IPS-NIHi7 (cell line): ENCODE measurements around the gene PMEPA1.

Experiments used
- DNase-seq: peaks from one replicate; pipeline ENCODE4 v3.0.0; 2012; ENCODE audit warnings: mixed read lengths; ENCODE audit errors: extremely low spot score

Gene PMEPA1

DNA sequence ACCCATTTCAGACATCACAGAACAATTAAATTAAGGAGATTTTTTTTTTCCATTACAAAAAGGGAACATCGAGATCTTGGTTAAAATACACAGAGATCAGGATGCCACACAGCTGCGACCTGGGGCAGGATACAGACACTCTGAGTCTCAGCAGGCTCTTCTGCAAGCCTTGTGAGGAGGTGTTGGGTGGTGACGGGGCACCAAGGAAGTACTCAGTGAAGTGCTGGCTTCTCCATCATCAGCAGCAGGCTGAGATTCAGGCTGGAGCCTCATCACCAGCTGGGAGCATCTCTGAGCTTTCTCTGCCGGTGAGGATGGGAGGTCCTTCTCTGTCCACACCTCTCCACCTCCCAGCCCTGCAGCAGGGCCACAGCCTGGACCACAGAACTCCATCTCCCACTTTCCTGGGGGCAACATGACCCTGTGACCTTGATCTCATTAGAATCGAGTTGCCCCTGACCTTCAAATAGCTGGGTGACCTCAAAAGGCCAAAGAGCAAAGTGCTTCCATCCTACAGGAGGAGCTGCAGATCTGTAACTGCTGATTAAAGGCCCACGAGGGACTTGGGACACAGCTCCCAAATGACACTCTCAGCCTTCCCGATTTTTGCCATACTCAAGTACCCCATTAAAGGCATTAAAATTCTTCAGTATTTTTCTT, 16.0 kb downstream of the PMEPA1 start:
- DNase-seq, result no peak

DNA sequence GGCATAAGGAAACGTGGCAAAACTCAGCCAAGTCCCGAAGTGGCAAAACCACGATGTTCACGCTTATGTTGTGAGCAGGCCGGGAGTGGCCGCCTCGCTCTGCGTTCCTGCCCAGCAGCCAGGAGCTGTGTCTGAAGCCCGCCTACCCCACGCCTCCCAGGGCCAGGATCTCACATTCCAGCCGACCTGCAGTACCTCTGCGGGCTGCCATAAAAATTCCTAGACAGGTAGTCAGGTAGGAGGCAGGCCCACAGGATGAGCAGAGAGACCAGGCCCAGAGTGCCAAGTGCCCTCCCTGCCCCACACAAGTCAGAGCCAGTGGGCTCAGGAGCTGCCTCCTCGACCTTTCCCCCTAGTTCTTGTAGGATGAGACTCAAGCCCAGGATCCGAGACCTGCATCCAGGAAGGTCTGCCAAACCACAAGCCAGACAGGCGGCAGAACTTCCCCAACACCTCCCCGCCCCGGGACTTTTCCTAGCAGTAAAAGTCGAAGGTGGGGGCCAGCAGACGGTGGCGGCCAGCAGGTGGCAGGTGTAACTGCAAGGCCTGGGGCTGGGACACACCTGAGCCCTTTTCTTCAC, 16.7 kb downstream of the PMEPA1 start:
- peak; percentile 43 for DNase-seq

GRCh38 chr20:57692393-57692792, 17.4 kb downstream of the PMEPA1 start:
- no peak for DNase-seq

- DNase-seq, result no peak
Measured at GRCh38 chr20:57691699-57692098, 18.1 kb downstream of the PMEPA1 start.

DNA sequence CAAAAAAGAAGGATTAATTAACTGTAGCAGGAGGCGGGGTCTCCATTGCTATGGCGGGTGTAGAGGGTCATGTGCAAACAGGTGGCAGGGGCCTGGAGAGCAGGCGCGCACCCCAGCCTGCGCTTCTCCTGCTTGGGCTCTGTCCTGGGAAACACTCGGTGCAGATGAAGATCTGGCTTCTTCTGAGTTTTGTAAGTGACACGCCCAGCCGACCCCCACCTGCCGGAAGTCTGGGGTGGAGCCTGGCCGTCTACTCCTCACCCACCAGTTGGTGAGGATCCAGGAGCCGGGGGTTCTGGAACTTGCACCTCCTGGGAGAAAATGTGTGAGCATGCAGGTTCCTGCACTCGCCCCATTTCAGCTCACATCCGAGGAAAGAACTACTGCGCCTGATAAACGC, 19.3 kb downstream of the PMEPA1 start:
- no peak for DNase-seq

DNA sequence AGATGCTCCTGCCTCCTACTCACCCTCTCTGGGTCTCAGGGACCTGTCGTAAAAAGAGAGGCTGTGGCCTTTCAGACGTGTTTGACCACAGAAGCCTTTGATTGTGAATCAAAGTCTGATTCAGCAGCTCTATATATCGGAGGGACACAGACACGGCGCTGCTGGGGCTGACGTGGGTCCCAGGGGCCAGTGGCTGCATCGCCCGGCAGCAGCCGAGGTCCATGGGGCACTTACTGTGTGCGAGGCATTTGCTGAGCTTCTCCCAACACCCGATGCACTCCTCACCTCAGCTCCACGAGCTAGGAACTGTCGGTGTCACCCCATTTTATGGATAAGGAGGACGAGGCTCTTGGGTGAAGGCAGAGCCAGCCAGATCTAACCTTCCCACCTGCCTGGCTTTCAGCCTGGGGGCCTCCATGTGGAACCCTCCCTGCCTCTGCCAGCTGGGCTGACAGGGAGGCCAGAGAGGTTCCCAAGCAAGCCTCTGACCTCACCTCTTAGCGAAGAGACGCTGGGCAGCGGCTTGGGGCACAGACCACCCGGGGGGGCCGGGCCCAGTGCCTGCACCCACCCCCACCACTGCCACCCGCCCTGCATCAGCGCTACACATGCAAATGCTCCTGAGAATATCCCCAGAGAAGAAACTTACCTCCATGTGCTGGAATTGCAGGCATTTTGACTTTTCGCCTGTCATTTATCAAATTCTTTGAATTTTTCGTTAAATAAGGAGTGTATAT, 19.9 kb downstream of the PMEPA1 start:
- DNase-seq, result no peak

GRCh38 chr20:57688864-57689263, 21.0 kb downstream of the PMEPA1 start:
- no peak for DNase-seq

- no peak for DNase-seq
Measured at GRCh38 chr20:57688295-57688694, 21.5 kb downstream of the PMEPA1 start.

- DNase-seq, result no peak
Measured at GRCh38 chr20:57686931-57687652, 22.7 kb downstream of the PMEPA1 start.

- DNase-seq, result no peak
Measured at GRCh38 chr20:57685146-57685758, 24.6 kb downstream of the PMEPA1 start.

DNA sequence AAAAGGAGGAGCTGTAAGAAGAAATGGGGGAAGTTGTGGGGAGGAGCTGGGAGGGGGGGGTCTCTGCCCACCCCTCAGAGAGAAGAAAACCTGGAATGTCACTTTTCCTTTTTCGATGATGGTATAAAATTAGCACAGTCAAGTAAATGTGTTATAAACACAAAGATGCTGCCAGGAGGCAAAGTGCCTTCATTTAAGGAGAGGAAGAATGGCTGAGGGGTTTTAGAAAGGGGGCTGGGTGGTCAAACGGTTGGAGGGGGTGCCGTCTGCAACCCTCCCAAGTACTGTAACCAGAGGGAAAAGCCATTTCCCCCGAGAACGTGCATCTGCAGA, 25.0 kb downstream of the PMEPA1 start:
- DNase-seq, result no peak

GRCh38 chr20:57683881-57684807, 25.7 kb downstream of the PMEPA1 start:
- no peak for DNase-seq

DNA sequence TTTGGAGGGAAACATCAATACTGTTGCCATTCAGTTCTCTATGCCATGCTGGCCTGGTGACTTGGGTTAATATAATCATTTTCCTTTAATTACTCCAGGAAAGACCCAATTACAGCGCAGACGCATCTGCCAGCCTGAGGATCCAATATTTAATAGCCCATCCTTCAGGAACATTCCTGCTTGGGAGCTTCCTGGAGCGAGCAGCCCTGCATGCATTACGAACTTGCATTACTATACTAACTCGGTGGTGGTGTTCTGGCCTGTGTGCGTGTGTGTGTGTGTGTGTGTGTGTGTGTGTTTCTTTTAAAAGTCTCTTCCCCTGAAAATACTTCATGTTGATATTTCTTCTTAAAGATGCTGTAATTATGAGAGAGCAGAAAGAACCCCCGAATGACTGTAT, 26.5 kb downstream of the PMEPA1 start:
- DNase-seq, result no peak

DNA sequence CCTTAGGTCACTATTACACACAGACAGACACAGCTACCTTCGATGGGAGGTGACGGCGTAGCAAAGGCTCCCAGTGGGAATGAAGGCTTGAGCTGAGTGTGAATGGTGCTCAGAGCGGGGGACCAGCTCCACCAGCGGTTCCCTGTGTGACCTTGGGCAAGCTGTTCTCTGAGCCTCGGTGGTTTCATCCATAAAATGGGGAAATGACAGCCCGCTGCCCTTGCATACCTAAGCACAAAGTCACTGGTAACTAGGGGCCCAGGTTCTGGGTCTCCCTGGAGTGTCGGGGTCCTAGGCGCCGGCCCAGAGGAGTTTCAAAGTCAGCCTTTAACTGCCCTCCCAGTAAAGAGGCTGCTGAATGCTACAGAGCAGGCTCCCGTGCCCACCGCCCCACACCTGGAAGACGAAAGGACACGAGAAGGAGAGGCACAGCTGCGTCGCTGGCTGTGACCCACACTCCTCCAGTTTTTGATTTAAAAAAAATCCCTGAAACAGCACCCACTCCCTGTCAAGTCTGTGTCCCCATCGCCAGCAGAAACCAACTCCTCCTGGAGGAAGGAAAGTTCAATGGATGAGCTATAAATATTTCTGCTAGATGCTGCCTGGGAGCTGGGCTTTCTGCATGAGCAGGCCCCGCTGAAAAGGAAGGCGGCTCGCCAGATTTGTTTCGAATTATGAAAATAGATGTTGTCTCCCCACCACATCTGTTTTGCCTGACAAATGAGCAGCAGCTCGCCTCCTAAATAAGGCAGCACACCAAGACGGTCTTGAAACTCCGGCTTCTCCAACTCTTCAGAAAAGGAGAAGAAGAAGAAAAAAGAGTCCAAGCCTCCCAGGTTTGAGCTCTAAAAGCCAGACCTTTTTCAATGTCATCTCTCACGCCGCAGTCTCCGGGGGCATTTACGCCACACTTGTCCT, 27.4 kb downstream of the PMEPA1 start:
- no peak for DNase-seq

DNA sequence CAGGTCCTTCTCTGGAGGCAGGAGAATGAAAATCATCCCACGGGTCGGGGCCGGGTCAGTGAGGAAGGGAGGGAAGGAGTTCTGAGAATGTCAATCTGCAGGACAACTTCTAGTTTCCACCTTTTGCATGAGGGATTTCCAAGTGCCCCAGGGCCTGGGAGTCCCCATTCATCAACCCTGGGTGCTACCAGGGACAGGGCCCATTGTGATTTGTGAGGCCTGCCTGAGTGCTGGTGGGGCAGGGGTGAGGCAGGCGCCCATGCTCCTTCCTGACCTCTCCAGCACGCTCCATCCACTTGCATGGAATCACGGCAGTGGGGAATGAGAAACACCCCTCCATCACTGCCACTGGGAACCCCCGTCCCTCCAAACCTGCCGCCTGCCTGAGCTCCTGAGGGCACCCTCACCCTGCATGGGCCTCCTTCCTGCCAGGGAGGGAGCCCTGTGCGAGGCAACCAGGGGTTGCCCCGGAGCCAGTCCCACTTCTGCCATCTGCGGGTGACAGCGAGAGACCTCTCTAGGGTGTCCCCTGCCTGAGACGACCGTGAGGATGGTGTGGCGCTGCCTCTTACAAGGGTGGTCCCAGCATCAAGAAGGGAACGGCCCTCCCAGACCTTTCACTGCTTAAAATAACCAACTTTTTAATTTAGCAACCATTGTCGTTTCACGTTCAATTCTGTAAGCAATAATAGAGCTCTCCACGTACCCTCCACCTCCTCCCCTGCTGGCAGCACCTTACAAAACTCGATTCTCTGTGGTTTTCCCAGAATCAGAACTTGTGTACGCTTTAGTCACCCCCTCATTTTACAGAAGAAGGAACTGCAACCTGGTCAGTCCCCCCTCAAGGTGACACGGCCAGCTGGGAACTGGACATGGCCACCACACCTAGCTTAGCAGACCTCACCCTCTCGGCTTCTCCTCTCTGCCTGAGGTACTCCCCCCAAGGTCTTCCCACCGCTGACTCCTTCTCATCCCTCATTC, 28.6 kb downstream of the PMEPA1 start:
- DNase-seq, result no peak

- DNase-seq, result no peak
Measured at GRCh38 chr20:57680131-57680716, 29.6 kb downstream of the PMEPA1 start.

GRCh38 chr20:57679113-57679512, 30.7 kb downstream of the PMEPA1 start:
- no peak for DNase-seq

- peak; percentile 37 for DNase-seq
Measured at GRCh38 chr20:57678340-57678739, 31.5 kb downstream of the PMEPA1 start.
